Neural crest cell (in vitro differentiated cells): ENCODE measurements around the gene NUP93. TPM values are rescaled to one million over a fixed set of nuclear protein-coding genes. Genes with fewer than 3 reads are reported as not detected.
"Not testable (repeated sequence)": the region's sequence is repeated elsewhere in the genome, so short reads cannot be mapped to it uniquely, and the experiment has no call there.

Experiments
- DNase-seq: peaks from one replicate; pipeline ENCODE4 v3.0.0; 2021; ENCODE audit warnings: low read depth, mixed read lengths, low spot score
- H3K27ac Mint-ChIP-seq: one replicate; pipeline ENCODE4 v1.8.0; 2021; ENCODE audit warnings: mild to moderate bottlenecking, mixed read lengths; ENCODE audit not compliant: unreplicated experiment
- H3K27me3 Mint-ChIP-seq: 2 replicates; pipeline ENCODE4 v1.8.0; 2021; ENCODE audit warnings: low read depth, mild to moderate bottlenecking, mixed read lengths
- H3K36me3 Mint-ChIP-seq: 2 replicates; pipeline ENCODE4 v1.8.0; 2021; ENCODE audit warnings: low read depth, mild to moderate bottlenecking, mixed read lengths
- H3K4me1 Mint-ChIP-seq: 2 replicates; pipeline ENCODE4 v1.8.0; 2021; ENCODE audit warnings: mixed read lengths
- H3K4me3 Mint-ChIP-seq: one replicate; pipeline ENCODE4 v1.8.0; 2021; ENCODE audit warnings: mild to moderate bottlenecking, mixed read lengths
- H3K9me3 Mint-ChIP-seq: 2 replicates; pipeline ENCODE4 v1.8.0; 2021; ENCODE audit warnings: mixed read lengths
- total RNA-seq: library from RNA; stranded (reverse); gene quantifications from 2 replicates; pipeline ENCODE4 v1.2.1, GENCODE V29; 2021
- TF ChIP-seq, protein P1 (sequence below): fragments of 200-600 bp; sonication (generic); conservative IDR thresholded peaks from 2 replicates; pipeline ENCODE4 v1.5.0; 2021; ENCODE audit warnings: antibody characterized with exemption, mild to moderate bottlenecking

Gene NUP93
- total RNA-seq, 1 donor from 2014 or later: 152 TPM

DNA sequence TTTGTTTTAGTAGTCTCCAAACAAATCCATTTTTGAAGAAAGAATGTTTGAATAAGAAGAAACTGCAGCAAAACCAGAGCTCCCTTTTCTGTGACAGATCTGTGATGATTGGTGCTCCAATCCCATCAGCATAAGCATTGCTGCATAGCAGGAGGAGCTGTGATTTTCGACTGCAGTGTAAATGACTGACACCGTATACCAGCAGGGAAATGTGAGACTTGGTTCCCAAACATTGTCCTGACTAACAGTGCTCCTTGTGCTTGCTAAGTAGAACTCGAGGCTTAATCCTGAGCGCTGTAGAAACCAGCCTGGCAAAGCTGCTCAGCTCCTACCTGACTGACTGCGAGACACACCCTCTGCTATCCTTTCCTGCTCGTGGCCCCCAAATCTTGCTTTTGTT is 57.2 kb downstream of the NUP93 start:
- Mint-ChIP-seq H3K4me3 (no peak overlapping the region), H3K27me3 (no peaks in the 10 kb centered on the region), H3K9me3 (no peaks in the 10 kb centered on the region), H3K4me1 (peaks cover 16% of the 10 kb centered on the region), H3K27ac (no peak overlapping the region), H3K36me3 (no peaks in the 10 kb centered on the region)
- TF ChIP-seq, protein P1, sequence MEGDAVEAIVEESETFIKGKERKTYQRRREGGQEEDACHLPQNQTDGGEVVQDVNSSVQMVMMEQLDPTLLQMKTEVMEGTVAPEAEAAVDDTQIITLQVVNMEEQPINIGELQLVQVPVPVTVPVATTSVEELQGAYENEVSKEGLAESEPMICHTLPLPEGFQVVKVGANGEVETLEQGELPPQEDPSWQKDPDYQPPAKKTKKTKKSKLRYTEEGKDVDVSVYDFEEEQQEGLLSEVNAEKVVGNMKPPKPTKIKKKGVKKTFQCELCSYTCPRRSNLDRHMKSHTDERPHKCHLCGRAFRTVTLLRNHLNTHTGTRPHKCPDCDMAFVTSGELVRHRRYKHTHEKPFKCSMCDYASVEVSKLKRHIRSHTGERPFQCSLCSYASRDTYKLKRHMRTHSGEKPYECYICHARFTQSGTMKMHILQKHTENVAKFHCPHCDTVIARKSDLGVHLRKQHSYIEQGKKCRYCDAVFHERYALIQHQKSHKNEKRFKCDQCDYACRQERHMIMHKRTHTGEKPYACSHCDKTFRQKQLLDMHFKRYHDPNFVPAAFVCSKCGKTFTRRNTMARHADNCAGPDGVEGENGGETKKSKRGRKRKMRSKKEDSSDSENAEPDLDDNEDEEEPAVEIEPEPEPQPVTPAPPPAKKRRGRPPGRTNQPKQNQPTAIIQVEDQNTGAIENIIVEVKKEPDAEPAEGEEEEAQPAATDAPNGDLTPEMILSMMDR: no peak
- no peak for DNase-seq

DNA sequence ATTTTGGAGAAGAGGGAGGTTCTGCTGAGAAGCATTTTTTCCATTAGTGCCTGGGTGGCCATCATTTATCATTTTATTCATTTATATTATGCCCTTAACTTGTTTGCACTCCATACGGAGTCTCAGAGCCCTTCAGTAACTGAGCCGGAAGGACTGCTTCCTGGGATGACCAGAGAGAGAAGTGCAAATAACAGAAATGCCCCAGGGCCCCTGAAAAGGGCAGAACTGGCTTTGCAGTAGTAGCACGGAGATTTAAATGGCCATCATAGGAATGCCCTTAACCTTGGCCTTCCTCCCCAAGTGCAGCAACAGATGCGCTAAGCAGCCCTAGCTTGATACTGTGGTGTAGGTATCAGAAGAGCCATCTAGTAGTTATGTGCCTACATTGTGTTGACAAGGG is 58.5 kb downstream of the NUP93 start:
- no peaks in the 10 kb centered on the region for H3K9me3 Mint-ChIP-seq
- DNase-seq: no peak
- no peaks in the 10 kb centered on the region for H3K36me3 Mint-ChIP-seq
- no peak overlapping the region for H3K4me3 Mint-ChIP-seq
- TF ChIP-seq, protein P1: no peak
- H3K27ac Mint-ChIP-seq: no peak overlapping the region
- peaks cover 15% of the 10 kb centered on the region for H3K4me1 Mint-ChIP-seq
- no peaks in the 10 kb centered on the region for H3K27me3 Mint-ChIP-seq

DNA sequence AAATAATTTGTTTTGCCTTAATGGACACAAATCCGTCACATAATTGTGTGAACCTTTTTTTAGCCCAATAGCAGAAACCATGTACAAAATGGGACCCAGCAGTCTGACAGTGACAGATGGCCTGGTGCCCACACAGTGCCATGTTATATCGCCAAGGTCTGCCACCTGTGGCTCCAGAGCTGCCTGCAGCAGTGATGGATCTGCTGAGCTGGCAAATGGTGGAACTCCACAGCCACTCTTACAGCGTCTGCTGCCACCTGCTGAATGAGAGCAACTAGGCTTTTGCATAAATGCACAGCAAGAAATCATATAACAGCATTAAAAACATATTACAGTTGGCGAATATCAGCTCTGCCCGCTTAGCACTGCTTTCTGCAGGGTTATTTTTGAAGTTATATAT is 59.4 kb downstream of the NUP93 start:
- Mint-ChIP-seq H3K4me1 (peaks cover 18% of the 10 kb centered on the region), H3K36me3 (no peaks in the 10 kb centered on the region), H3K27ac (no peak overlapping the region), H3K27me3 (no peaks in the 10 kb centered on the region), H3K4me3 (no peak overlapping the region), H3K9me3 (no peaks in the 10 kb centered on the region)
- TF ChIP-seq, protein P1: no peak
- DNase-seq: no peak

DNA sequence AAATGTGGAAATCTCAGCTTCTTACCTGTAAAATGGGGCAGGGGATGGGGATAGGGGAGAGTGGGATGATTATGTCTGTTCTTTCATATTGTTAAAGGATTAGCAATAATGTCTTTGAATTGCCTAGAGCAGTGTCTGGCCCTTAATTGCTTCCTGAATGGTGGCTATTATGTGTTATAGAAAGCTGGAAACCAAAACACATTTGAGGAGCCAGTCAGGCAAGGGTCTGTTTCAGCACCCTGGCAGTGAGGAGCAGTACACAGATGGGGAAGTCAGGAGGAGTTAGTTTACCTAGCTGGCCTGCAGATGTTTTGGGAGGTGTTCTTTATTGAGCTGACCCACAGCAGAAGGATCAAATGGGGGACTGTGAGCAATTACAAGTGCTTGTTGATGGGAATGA is 63.0 kb downstream of the NUP93 start:
- H3K9me3 Mint-ChIP-seq: no peaks in the 10 kb centered on the region
- H3K4me3 Mint-ChIP-seq: no peak overlapping the region
- TF ChIP-seq, protein P1: no peak
- H3K27ac Mint-ChIP-seq: no peak overlapping the region
- no peak for DNase-seq
- H3K36me3 Mint-ChIP-seq: no peaks in the 10 kb centered on the region
- peaks cover 20% of the 10 kb centered on the region for H3K4me1 Mint-ChIP-seq
- no peaks in the 10 kb centered on the region for H3K27me3 Mint-ChIP-seq

DNA sequence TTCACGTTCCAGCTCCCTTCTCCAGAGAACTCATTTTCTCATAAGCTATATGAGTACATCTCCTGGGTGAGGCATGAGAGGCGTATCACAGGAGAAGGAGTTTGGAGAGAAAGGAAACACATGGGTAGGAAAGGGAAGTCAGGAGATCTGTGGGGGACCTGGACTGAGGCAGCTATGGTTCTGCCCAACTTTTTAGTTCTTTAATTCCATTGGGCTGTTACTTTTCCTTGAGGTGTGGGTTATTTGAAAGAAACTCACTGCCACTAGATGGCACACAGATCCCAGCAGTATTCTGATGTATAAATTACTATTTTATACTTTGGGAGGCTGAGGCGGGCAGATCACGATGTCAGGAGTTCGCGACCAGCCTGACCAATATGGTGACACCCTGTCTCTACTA is 63.6 kb downstream of the NUP93 start:
- DNase-seq: no peak
- H3K27me3 Mint-ChIP-seq: no peaks in the 10 kb centered on the region
- H3K27ac Mint-ChIP-seq: no peak overlapping the region
- peaks cover 20% of the 10 kb centered on the region for H3K4me1 Mint-ChIP-seq
- TF ChIP-seq, protein P1: peak; percentile 60
- H3K4me3 Mint-ChIP-seq: no peak overlapping the region
- H3K9me3 Mint-ChIP-seq: no peaks in the 10 kb centered on the region
- H3K36me3 Mint-ChIP-seq: no peaks in the 10 kb centered on the region

DNA sequence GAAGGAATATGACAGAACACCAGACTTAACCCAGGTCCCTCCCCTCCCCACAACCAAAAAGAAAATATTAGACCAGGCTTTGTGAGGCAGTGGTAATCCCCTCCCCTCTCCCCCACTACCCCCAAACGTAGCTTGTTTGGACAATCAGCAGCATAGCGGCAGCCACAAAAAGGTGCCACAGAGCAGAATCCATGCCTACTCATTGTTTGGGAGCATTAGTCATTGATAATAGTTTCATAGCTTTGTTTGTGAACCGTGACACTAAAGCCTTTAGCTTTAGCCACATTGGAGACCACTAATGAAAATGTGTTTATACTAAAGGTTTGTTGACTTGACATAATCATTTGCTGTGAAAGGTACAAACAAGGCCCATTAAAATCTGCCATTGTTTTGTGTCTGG is 65.1 kb downstream of the NUP93 start:
- no peak overlapping the region for H3K4me3 Mint-ChIP-seq
- DNase-seq: no peak
- H3K27me3 Mint-ChIP-seq: no peaks in the 10 kb centered on the region
- TF ChIP-seq, protein P1: no peak
- no peaks in the 10 kb centered on the region for H3K9me3 Mint-ChIP-seq
- H3K4me1 Mint-ChIP-seq: peaks cover 20% of the 10 kb centered on the region
- no peak overlapping the region for H3K27ac Mint-ChIP-seq
- no peaks in the 10 kb centered on the region for H3K36me3 Mint-ChIP-seq

DNA sequence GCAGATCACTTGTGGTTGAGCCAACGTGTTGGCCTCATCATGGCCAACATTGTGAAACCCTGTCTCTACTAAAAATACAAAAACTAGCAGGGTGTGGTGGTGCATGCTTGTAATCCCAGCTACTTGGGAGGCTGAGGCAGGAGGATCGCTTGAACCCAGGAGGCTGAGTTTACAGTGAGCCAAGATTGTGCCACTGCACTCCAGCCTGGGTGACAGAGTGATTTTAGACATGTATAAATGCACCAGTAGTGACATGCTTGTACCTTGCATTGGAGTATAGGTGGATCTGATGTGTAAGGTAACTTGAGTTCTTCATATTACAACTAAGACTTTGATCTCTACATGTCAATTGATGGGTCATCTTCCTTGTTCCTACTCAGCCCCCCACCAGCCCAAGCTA is 67.1 kb downstream of the NUP93 start:
- H3K4me1 Mint-ChIP-seq: peaks cover 19% of the 10 kb centered on the region
- DNase-seq, H3K27me3 Mint-ChIP-seq, H3K4me3 Mint-ChIP-seq, H3K9me3 Mint-ChIP-seq, H3K36me3 Mint-ChIP-seq, H3K27ac Mint-ChIP-seq: not testable (repeated sequence)
